ELF-1 (cell line): ENCODE measurements around the gene CCDC183.
"Not testable (repeated sequence)": the region's sequence is repeated elsewhere in the genome, so short reads cannot be mapped to it uniquely, and the experiment has no call there.

Experiments used
- DNase-seq: peaks from one replicate; pipeline ENCODE4 v3.0.0-alpha.2; 2016; ENCODE audit warnings: low read depth, low spot score

CCDC183 gene

GRCh38 chr9:136824496-136825225 lies 28.5 kb downstream of the CCDC183 start:
- DNase-seq: no peak

DNA sequence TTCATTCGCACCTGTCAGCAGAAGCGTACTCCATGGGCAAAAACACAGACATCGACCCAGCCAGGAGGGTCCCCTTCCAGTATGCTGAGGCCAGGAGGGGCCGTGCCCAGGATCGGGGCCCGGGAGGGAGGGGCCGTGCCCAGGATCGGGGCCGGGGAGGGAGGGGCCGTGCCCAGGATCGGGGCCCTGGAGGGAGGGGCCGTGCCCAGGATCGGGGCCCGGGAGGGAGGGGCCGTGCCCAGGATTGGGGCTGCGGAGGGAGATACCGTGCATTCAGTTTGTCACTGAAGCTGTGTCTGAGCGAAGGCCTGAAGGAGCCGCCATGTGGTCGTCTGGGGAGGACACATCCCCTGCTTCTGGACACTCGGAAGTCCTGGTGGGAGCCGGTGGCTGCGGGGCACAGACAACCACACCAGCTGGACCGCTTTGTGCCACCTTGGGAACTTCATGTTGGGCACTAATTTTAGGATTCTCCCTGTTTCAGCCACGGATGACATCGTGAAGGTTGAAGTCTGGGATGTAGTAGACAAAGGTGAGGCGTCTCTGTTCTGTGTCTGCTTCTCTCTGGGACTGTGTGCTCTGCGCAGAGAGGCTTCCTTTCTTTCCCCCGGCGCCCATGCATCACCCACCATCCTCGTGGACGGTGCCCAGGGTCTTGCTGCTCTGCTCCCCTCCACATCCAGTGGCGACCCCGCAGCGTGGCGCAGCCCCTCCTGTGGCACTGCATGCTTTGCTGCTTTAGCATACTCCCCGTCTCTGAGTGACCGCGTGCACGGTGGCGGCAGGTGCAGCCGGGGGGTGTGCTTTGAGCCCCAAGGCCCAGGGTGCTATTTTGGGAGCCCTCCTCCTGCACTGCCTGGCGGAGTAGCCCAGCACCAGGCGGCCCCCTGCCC lies 29.4 kb downstream of the CCDC183 start:
- DNase-seq: no peak

DNA sequence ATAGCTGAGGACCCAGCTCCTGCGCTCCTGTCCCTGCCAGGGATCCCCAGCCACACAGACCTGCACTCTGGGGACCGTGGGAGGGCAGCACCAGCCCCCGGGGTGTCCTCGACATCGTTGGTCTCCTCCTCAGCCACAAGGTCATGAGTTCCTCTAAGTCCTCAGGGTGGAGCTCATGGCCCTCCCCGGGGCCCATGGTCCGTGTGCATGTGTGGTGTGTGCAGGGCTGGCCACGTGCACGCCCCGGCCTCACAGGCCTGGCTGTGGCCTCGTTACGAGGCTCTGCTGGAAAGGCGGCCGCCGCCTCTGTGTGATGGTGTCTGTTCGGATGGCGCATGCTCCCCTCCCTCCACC lies 30.0 kb downstream of the CCDC183 start:
- DNase-seq: no peak

DNA sequence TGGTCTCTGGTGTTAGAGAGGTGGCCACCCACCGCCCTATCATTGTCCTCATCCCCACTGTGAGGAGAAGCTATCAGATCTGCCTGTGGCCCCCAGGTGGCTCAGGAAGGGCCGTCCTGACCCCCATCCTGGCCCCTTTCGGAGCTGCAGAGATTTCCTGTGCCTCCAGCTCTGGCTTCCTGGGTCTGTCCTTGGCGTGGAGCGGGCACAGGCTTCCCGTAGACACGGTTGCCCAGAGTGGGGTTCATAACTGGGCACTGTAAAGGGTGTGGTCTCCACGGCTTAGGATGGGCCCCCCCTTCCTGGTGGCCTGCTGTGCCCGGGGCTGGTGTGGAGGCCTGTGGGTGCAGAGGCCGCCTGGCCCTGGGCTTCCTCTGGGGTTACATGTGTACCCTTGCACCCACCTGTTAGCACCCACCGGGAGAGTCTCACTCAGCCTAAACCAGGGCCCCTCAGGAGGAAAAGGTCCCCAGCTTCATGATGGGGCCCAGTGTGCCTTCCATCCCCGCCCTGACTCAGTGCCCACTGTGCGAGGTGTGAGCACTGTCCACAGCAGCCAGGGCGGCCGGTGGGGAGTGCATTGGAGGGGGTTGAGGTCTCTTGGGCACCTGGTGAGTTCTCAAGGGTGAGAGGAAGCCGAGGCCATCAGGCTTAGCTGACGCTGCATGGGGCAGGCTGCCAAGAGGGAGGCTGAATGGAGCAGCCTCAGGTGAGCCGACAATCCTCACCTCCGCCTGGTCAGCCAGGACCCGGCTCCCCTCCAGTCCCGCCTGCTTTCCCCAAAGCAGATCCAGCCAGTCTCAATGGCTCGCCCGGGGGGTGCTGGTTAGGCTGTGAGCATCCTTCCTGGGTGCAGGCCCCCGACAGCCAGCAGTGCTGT lies 30.8 kb downstream of the CCDC183 start:
- DNase-seq: no peak

DNA sequence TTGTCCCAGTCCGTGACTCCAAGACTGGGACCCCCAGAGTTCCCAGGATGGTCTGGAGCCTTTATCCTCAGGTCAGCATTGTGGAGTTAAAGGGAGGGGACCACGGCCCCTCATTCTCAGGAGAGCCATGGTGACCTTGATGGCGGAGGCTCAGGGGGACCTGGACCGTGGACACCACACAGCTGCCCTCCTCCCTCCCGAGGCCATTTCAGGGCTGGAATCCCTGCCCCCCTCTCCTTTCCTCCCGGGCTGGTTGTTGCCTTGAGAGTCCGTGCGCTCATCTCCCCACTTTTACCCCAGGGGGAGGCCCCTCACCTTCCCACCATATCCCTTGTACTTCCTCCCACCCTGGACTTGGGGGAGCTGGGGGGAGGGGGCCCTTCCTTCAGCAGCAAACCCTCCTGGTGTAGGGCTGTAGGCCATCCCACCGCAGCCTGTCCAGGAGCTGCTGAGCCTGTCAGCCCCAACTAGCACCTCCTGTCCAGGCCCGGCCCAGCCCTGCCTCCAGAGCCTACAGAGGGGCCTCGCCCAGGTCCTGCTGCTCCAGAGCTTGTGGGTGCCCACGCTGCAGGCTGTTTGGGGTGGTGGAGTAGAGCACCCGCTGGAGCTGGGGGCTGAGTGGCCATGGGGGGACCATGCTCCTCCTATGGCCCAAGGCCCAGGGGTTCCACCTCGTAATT lies 31.8 kb downstream of the CCDC183 start:
- no peak for DNase-seq

GRCh38 chr9:136828474-136829140 lies 32.5 kb downstream of the CCDC183 start:
- no peak for DNase-seq

DNA sequence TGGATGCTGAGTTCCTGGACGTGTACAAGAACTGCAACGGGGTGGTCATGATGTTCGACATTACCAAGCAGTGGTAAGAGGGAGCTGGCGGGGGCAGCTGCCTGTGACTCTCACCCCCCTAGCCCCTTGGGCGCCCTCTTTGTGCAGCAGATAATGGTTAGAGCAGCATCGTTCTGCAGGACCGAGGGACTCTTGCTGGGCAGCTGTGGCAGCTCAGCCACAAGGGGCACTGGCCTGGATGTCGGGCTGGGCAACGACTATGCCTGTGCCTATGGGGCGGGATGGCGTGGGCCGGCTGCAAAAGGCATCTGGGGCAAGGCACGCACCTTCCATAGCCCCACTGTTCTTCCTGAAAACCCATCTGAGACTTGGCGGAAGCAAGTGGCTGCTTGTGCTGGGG lies 33.3 kb downstream of the CCDC183 start:
- no peak for DNase-seq

GRCh38 chr9:136829981-136830885 lies 34.1 kb downstream of the CCDC183 start:
- no peak for DNase-seq

DNA sequence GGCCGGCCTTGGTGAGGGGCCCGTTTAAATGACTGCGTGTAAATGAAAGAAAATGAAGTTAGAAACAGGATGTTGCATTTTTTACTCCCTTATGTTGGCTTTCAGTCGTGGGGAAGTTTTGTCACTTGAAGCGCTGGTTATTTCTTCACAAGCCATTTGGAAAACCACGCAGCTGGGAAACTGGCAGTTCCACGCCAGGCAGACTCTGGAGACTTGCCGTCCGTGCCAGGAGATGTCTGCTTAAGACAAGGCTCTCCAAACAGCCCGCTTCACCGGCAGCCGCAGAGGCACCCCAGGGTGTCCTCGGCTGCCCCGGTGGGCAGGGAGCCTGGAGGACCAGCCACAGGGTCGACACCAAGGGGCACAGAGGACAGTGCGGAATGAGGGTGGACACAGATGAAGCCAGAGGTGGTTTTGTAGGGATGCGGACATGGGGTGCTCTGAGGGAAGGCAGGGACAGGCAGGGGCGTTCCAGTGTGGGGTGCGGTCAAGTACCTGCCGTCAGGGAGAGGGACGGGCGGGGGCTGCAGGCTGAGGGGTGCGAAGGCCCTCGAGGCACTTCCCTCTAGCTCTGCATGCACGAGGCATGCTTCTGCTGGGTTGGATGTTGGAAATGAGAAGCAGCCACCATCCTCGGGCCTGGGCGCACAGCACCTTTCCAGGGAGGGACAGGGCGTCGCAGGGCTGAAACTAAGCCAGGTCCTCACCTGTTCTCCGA lies 35.0 kb downstream of the CCDC183 start:
- no peak for DNase-seq

GRCh38 chr9:136831720-136832104 lies 35.6 kb downstream of the CCDC183 start:
- DNase-seq: no peak

- no peak for DNase-seq
These were observed 36.4 kb downstream of the CCDC183 start for GRCh38 chr9:136832581-136832980.

DNA sequence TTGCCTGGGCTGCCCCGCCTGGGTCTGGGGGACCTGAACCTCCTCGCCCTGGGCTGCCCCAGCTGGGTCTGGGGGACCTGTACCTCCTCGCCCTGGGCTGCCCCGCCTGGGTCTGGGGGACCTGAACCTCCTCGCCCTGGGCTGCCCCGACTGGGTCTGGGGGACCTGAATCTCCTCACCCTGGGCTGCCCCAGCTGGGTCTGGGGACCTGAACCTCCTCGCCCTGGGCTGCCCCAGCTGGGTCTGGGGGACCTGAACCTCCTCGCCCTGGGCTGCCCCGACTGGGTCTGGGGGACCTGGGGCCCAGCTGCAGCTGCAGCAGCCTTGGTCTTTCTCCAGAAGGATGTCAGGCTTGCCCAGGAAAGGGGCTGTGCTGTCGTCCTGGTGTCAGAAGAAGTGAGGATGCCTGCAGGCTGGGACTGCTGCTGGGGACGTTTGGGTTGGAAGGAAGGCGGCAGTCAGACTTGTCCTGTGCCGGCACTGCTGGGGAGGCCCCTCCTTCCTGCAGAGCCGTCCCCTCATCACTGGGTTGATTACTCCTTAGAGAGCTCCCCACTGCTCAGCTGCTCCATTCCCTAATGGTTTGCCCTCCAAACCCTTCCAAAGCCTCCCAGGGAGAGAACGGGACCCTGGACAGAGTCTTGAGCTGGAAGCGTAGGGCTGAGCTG lies 37.4 kb downstream of the CCDC183 start:
- not testable (repeated sequence) for DNase-seq

- DNase-seq: no peak
These were observed 39.2 kb downstream of the CCDC183 start for GRCh38 chr9:136835162-136835931.

DNA sequence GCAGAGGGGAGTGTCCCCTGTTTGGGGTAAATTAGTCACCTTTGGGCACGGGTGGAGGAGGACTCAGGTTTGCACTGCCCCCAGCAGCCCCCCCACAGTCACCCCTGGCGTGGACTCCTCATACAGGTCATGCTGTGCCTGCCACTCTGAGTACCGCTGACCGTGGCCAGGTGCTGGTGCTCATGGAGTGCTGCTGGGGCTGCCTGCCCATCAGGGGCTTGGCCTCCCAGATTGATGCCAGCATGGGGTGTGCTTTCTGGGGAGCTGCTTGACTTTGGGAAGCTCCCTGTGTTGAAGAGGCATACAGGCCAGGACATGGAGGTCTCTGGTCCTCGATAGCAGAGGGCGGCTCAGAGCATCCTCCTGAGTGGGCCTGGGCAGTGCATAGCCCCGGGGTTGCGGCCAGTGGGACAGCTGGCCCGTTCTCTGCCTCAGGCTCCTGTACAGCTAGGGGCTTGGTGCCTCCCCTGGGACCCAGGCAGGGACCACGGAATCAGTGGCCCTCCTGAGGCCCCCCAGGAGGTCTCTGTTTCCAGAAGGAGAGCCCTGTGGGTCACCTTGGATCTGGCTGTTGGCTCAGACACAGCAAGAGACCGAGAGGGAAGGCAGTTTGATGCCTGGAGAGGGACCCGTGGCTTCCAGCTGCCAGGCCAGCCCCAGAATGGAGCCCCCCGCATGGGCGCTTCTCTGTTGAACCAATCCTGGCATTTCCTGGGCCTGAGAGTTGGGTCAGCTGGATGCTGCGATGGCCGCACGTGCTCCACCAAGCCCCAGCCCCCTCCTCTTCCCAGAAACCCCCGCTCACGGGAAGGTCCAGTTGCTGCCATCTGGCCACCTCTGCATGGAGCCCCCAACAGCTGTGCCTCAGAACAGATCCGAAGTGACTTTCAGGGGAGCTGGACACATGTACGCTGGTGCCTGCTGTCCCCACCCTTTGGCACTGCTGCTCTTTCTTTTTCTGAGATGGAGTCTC lies 40.1 kb downstream of the CCDC183 start:
- no peak for DNase-seq

DNA sequence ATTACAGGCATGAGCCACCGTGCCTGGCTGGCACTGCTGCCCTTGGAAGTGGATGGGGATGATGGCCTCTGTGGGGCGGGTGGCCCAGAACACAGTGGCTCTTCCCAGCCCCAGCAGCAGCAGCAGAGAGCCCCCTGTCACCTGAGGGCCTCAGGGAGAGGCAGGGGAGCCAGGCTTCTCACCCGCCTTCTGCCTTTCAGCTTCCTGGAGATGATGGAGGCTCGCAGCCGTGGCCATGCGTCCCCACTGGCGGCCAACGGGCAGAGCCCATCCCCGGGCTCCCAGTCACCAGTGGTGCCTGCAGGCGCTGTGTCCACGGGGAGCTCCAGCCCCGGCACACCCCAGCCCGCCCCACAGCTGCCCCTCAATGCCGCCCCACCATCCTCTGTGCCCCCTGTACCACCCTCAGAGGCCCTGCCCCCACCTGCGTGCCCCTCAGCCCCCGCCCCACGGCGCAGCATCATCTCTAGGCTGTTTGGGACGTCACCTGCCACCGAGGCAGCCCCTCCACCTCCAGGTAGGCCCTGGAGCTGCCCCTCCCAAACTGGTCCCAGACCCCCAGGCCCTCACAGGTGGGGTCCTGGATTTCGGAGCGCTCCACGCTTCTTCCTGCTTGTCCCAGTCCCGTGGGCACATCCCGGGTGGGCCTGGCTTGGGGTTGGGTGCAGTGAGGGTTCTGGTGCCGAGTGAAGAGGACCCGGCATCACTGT lies 41.2 kb downstream of the CCDC183 start:
- DNase-seq: no peak

DNA sequence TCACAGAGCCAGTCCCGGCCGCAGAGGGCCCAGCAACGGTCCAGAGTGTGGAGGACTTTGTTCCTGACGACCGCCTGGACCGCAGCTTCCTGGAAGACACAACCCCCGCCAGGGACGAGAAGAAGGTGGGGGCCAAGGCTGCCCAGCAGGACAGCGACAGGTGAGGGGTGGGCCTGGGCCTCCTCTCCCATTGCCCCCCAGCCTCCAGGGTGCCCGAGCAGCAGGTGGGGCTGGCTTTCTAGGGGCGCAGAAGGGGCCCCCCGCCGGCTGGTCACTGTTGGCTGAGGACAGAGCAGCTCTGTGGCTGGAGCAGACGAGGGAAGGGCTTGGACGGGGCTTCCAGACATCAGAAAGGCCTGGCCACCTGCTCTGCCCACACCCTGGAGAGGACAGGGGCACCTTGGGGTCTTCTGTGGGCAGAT lies 41.7 kb downstream of the CCDC183 start:
- not testable (repeated sequence) for DNase-seq
